HEK293T (cell line): ENCODE measurements around the gene HOMER3.

Experiments used
- BHLHE40 ChIP-seq: fragments of 450-650 bp; IDR thresholded peaks from 2 replicates; pipeline ENCODE4 v1.6.1; 2016; ENCODE audit warnings: mild to moderate bottlenecking, moderate library complexity, borderline replicate concordance
- FOXK2 ChIP-seq: fragments of 450-650 bp; IDR thresholded peaks from 2 replicates; pipeline ENCODE4 v1.6.1; 2016; ENCODE audit warnings: mild to moderate bottlenecking
- FOXM1 ChIP-seq: fragments of 450-650 bp; IDR thresholded peaks from 2 replicates; pipeline ENCODE4 v1.6.1; 2017; ENCODE audit warnings: mild to moderate bottlenecking, borderline replicate concordance
- LEF1 ChIP-seq: fragments of 450-650 bp; IDR thresholded peaks from 2 replicates; pipeline ENCODE4 v1.6.1; 2017; ENCODE audit warnings: mild to moderate bottlenecking, borderline replicate concordance
- SUZ12 ChIP-seq: fragments of 450-650 bp; IDR thresholded peaks from 2 replicates; pipeline ENCODE4 v1.6.1; 2016; ENCODE audit warnings: mild to moderate bottlenecking

DNA sequence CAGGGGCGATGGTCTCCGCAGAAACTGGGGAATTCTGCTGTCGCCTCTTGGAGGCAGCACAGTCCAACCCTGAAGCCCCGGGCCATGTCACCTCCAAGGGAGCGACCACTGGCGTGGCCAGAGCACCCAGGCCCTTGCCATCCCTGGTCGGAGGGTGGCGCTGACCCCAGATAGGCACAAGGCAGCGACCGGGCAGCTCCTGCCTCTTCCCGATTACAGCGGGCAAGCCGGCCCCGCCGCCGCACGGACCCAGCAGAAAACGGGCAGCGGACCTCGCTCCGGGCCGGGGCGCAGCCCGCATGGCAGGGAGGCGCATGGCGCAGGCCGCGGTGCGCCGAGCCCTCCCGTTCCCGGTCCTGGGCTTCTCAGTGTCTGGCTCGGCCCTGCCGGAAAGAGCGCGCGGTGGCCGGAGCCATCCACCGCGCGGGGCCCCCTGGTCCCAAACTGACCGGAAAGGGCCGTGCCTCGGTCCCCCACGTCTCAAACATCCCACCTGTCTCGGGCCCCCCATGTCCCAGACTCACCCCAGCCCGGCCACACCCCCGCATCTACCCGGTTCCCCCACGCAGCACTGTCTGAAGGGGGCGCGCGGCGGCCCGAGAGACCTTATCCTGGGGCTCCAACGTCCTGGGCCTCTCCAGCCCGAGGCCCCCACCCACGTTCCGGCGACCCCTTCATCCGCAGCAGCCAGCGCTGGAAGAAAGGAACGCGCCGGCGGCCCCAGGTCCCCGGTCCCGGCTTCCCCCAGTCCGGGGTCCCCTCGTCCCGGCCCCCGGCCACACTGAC, 45.8 kb downstream of the HOMER3 start:
- TF ChIP-seq FOXM1 (no peak), LEF1 (no peak), BHLHE40 (no peak), FOXK2 (no peak), SUZ12 (no peak)
